Mesothelial cell of epicardium (in vitro differentiated cells): ENCODE results near the gene TECPR2. TPM values are rescaled to one million over a fixed set of nuclear protein-coding genes. Genes with fewer than 3 reads are reported as not detected.

Experiments used
- DNase-seq, 2 experiments: peaks; one replicate each; pipeline ENCODE4 v3.0.0; 2021; ENCODE audit warnings: low spot score in 2 of 2; ENCODE audit not compliant: unreplicated experiment in 2 of 2
- H3K27ac Mint-ChIP-seq: 2 replicates; pipeline ENCODE4 v1.8.0; 2021; ENCODE audit warnings: mixed read lengths
- H3K27me3 Mint-ChIP-seq: 2 replicates; pipeline ENCODE4 v1.8.0; 2021; ENCODE audit warnings: low read depth, mixed read lengths
- H3K36me3 Mint-ChIP-seq: 2 replicates; pipeline ENCODE4 v1.8.0; 2021; ENCODE audit warnings: mixed read lengths
- H3K4me1 Mint-ChIP-seq: 2 replicates; pipeline ENCODE4 v1.8.0; 2021; ENCODE audit warnings: mixed read lengths
- H3K4me3 Mint-ChIP-seq: 2 replicates; pipeline ENCODE4 v1.8.0; 2021; ENCODE audit warnings: mild to moderate bottlenecking, moderate library complexity, mixed read lengths
- H3K9me3 Mint-ChIP-seq: 2 replicates; pipeline ENCODE4 v1.8.0; 2021; ENCODE audit warnings: mixed read lengths
- CTCF ChIP-seq: fragments of 200-600 bp; sonication (generic); IDR thresholded peaks from one replicate; pipeline ENCODE4 v1.5.0; 2021; ENCODE audit warnings: antibody characterized with exemption; ENCODE audit not compliant: unreplicated experiment
- total RNA-seq: library from RNA; stranded (reverse); gene quantifications from 3 replicates; pipeline ENCODE4 v1.2.1, GENCODE V29; 2021

Gene TECPR2
- total RNA-seq, 1 donor from 2014 or later, result 30.0 TPM

- no peak overlapping the region for H3K27ac Mint-ChIP-seq
- no peaks in the 10 kb centered on the region for H3K9me3 Mint-ChIP-seq
- DNase-seq, result no peak
- peaks cover 7% of the 10 kb centered on the region for H3K4me1 Mint-ChIP-seq
- no peaks in the 10 kb centered on the region for H3K27me3 Mint-ChIP-seq
- H3K36me3 Mint-ChIP-seq, result peaks cover 13% of the 10 kb centered on the region
- no peak overlapping the region for H3K4me3 Mint-ChIP-seq
- no peak for TF ChIP-seq CTCF
These were observed 141.0 kb downstream of the TECPR2 start for GRCh38 chr14:102503641-102504327.

- H3K36me3 Mint-ChIP-seq, result peaks cover 8% of the 10 kb centered on the region
- no peak for TF ChIP-seq CTCF
- H3K9me3 Mint-ChIP-seq, result no peaks in the 10 kb centered on the region
- no peaks in the 10 kb centered on the region for H3K27me3 Mint-ChIP-seq
- H3K4me3 Mint-ChIP-seq, result no peak overlapping the region
- DNase-seq, result no peak
- peaks cover 8% of the 10 kb centered on the region for H3K4me1 Mint-ChIP-seq
- no peak overlapping the region for H3K27ac Mint-ChIP-seq
These were observed 141.7 kb downstream of the TECPR2 start for GRCh38 chr14:102504328-102504999.

- Mint-ChIP-seq H3K4me1 (peaks cover 8% of the 10 kb centered on the region), H3K4me3 (no peak overlapping the region), H3K36me3 (peaks cover 8% of the 10 kb centered on the region), H3K27me3 (no peaks in the 10 kb centered on the region), H3K27ac (no peak overlapping the region), H3K9me3 (no peaks in the 10 kb centered on the region)
- no peak for DNase-seq
- no peak for TF ChIP-seq CTCF
These were observed 142.4 kb downstream of the TECPR2 start for GRCh38 chr14:102505000-102505619.

GRCh38 chr14:102505775-102506625 is 143.3 kb downstream of the TECPR2 start:
- no peak for TF ChIP-seq CTCF
- Mint-ChIP-seq H3K9me3 (no peaks in the 10 kb centered on the region), H3K36me3 (peaks cover 4% of the 10 kb centered on the region), H3K27ac (no peak overlapping the region), H3K4me3 (no peak overlapping the region), H3K4me1 (peaks cover 14% of the 10 kb centered on the region), H3K27me3 (no peaks in the 10 kb centered on the region)
- DNase-seq, result no peak

GRCh38 chr14:102506626-102506925 is 143.8 kb downstream of the TECPR2 start:
- Mint-ChIP-seq H3K4me1 (peaks cover 14% of the 10 kb centered on the region), H3K9me3 (no peaks in the 10 kb centered on the region)

More at GRCh38 chr14:102506626-102506925, 143.8 kb downstream of the TECPR2 start:
- Mint-ChIP-seq H3K27me3 (no peaks in the 10 kb centered on the region), H3K36me3 (peaks cover 4% of the 10 kb centered on the region), H3K4me3 (no peak overlapping the region), H3K27ac (no peak overlapping the region)
- TF ChIP-seq CTCF, result no peak
- no peak for DNase-seq
